Activated T-cell treated with anti-CD3 and anti-CD28 coated beads, Interleukin-2, amount 50 U/mL, for 24 hours (primary cell): Measurements from ENCODE around the gene HMCES.

ENCODE experiments used
- DNase-seq: peaks from one replicate; pipeline ENCODE4 v3.0.0-alpha.2; 2020
- H3K27ac Mint-ChIP-seq: 2 replicates; pipeline ENCODE4 v1.8.0; 2020; ENCODE audit warnings: mild to moderate bottlenecking, mixed read lengths
- H3K27me3 Mint-ChIP-seq: 2 replicates; pipeline ENCODE4 v1.8.0; 2020; ENCODE audit warnings: mixed read lengths
- H3K36me3 Mint-ChIP-seq: 2 replicates; pipeline ENCODE4 v1.8.0; 2020; ENCODE audit warnings: low read depth, mixed read lengths
- H3K4me1 Mint-ChIP-seq: 2 replicates; pipeline ENCODE4 v1.8.0; 2020; ENCODE audit warnings: low read depth, mixed read lengths
- H3K4me3 Mint-ChIP-seq: 2 replicates; pipeline ENCODE4 v1.8.0; 2020; ENCODE audit warnings: mild to moderate bottlenecking, moderate library complexity, mixed read lengths
- H3K9me3 Mint-ChIP-seq: 2 replicates; pipeline ENCODE4 v1.8.0; 2020; ENCODE audit warnings: mixed read lengths

HMCES gene

GRCh38 chr3:129317014-129317771 lies 38.5 kb downstream of the HMCES start:
- DNase-seq, result no peak
- Mint-ChIP-seq H3K27ac (no peak overlapping the region), H3K4me3 (peak overlapping the region; percentile 91), H3K4me1 (peaks cover 26% of the 10 kb centered on the region), H3K27me3 (no peaks in the 10 kb centered on the region), H3K9me3 (no peaks in the 10 kb centered on the region), H3K36me3 (peaks cover 6% of the 10 kb centered on the region)

- H3K27me3 Mint-ChIP-seq, result no peaks in the 10 kb centered on the region
- no peak overlapping the region for H3K27ac Mint-ChIP-seq
- DNase-seq, result peak; percentile 26
- H3K4me3 Mint-ChIP-seq, result no peak overlapping the region
- no peaks in the 10 kb centered on the region for H3K9me3 Mint-ChIP-seq
- peaks cover 6% of the 10 kb centered on the region for H3K36me3 Mint-ChIP-seq
- peaks cover 19% of the 10 kb centered on the region for H3K4me1 Mint-ChIP-seq
Measured at GRCh38 chr3:129317848-129318247, 39.2 kb downstream of the HMCES start.

GRCh38 chr3:129318921-129319320 lies 40.3 kb downstream of the HMCES start:
- Mint-ChIP-seq H3K4me3 (no peak overlapping the region), H3K27me3 (no peaks in the 10 kb centered on the region), H3K27ac (peak overlapping the region; percentile 28), H3K9me3 (no peaks in the 10 kb centered on the region), H3K36me3 (peaks cover 6% of the 10 kb centered on the region), H3K4me1 (peaks cover 12% of the 10 kb centered on the region)
- DNase-seq, result no peak

- no peaks in the 10 kb centered on the region for H3K27me3 Mint-ChIP-seq
- H3K27ac Mint-ChIP-seq, result no peak overlapping the region
- peaks cover 5% of the 10 kb centered on the region for H3K36me3 Mint-ChIP-seq
- no peak for DNase-seq
- H3K4me1 Mint-ChIP-seq, result peaks cover 5% of the 10 kb centered on the region
- H3K4me3 Mint-ChIP-seq, result no peak overlapping the region
- H3K9me3 Mint-ChIP-seq, result no peaks in the 10 kb centered on the region
Measured at GRCh38 chr3:129320261-129320660, 41.6 kb downstream of the HMCES start.

GRCh38 chr3:129320825-129321487 lies 42.3 kb downstream of the HMCES start:
- Mint-ChIP-seq H3K4me1 (peaks cover 5% of the 10 kb centered on the region), H3K27me3 (no peaks in the 10 kb centered on the region), H3K4me3 (no peak overlapping the region), H3K9me3 (no peaks in the 10 kb centered on the region), H3K27ac (no peak overlapping the region), H3K36me3 (peaks cover 2% of the 10 kb centered on the region)
- DNase-seq, result no peak

- Mint-ChIP-seq H3K4me3 (no peak overlapping the region), H3K27ac (no peak overlapping the region), H3K4me1 (peaks cover 3% of the 10 kb centered on the region), H3K36me3 (no peaks in the 10 kb centered on the region), H3K9me3 (no peaks in the 10 kb centered on the region), H3K27me3 (no peaks in the 10 kb centered on the region)
- DNase-seq, result no peak
Measured at GRCh38 chr3:129321887-129322286, 43.2 kb downstream of the HMCES start.

- H3K27ac Mint-ChIP-seq, result no peak overlapping the region
- H3K27me3 Mint-ChIP-seq, result no peaks in the 10 kb centered on the region
- H3K36me3 Mint-ChIP-seq, result no peaks in the 10 kb centered on the region
- no peaks in the 10 kb centered on the region for H3K4me1 Mint-ChIP-seq
- H3K4me3 Mint-ChIP-seq, result no peak overlapping the region
- DNase-seq, result no peak
- H3K9me3 Mint-ChIP-seq, result no peaks in the 10 kb centered on the region
Measured at GRCh38 chr3:129323651-129324294, 45.1 kb downstream of the HMCES start.

- H3K4me3 Mint-ChIP-seq, result no peak overlapping the region
- no peak overlapping the region for H3K27ac Mint-ChIP-seq
- no peak for DNase-seq
- H3K27me3 Mint-ChIP-seq, result no peaks in the 10 kb centered on the region
- H3K36me3 Mint-ChIP-seq, result no peaks in the 10 kb centered on the region
- no peaks in the 10 kb centered on the region for H3K4me1 Mint-ChIP-seq
- H3K9me3 Mint-ChIP-seq, result no peaks in the 10 kb centered on the region
Measured at GRCh38 chr3:129324855-129325254, 46.2 kb downstream of the HMCES start.

- no peaks in the 10 kb centered on the region for H3K36me3 Mint-ChIP-seq
- no peaks in the 10 kb centered on the region for H3K27me3 Mint-ChIP-seq
- H3K9me3 Mint-ChIP-seq, result no peaks in the 10 kb centered on the region
- H3K27ac Mint-ChIP-seq, result no peak overlapping the region
- DNase-seq, result no peak
- H3K4me3 Mint-ChIP-seq, result no peak overlapping the region
- H3K4me1 Mint-ChIP-seq, result no peaks in the 10 kb centered on the region
Measured at GRCh38 chr3:129325383-129325782, 46.7 kb downstream of the HMCES start.

- no peaks in the 10 kb centered on the region for H3K27me3 Mint-ChIP-seq
- no peaks in the 10 kb centered on the region for H3K36me3 Mint-ChIP-seq
- H3K4me1 Mint-ChIP-seq, result no peaks in the 10 kb centered on the region
- no peak overlapping the region for H3K27ac Mint-ChIP-seq
- no peak overlapping the region for H3K4me3 Mint-ChIP-seq
- DNase-seq, result no peak
- no peaks in the 10 kb centered on the region for H3K9me3 Mint-ChIP-seq
Measured at GRCh38 chr3:129326138-129326537, 47.5 kb downstream of the HMCES start.

GRCh38 chr3:129326595-129326994 lies 47.9 kb downstream of the HMCES start:
- Mint-ChIP-seq H3K36me3 (no peaks in the 10 kb centered on the region), H3K27me3 (no peaks in the 10 kb centered on the region), H3K4me3 (no peak overlapping the region), H3K9me3 (no peaks in the 10 kb centered on the region), H3K4me1 (no peaks in the 10 kb centered on the region), H3K27ac (no peak overlapping the region)
- DNase-seq, result no peak

- Mint-ChIP-seq H3K27me3 (no peaks in the 10 kb centered on the region), H3K36me3 (no peaks in the 10 kb centered on the region), H3K4me1 (no peaks in the 10 kb centered on the region), H3K27ac (no peak overlapping the region), H3K4me3 (no peak overlapping the region), H3K9me3 (no peaks in the 10 kb centered on the region)
- DNase-seq, result no peak
Measured at GRCh38 chr3:129327510-129327909, 48.8 kb downstream of the HMCES start.

- no peaks in the 10 kb centered on the region for H3K9me3 Mint-ChIP-seq
- H3K36me3 Mint-ChIP-seq, result no peaks in the 10 kb centered on the region
- no peaks in the 10 kb centered on the region for H3K4me1 Mint-ChIP-seq
- H3K27me3 Mint-ChIP-seq, result no peaks in the 10 kb centered on the region
- no peak overlapping the region for H3K27ac Mint-ChIP-seq
- H3K4me3 Mint-ChIP-seq, result no peak overlapping the region
- DNase-seq, result no peak
Measured at GRCh38 chr3:129329858-129330257, 51.2 kb downstream of the HMCES start.

GRCh38 chr3:129330409-129330808 lies 51.7 kb downstream of the HMCES start:
- H3K27ac Mint-ChIP-seq, result no peak overlapping the region
- no peaks in the 10 kb centered on the region for H3K27me3 Mint-ChIP-seq
- H3K4me3 Mint-ChIP-seq, result no peak overlapping the region
- DNase-seq, result no peak
- H3K9me3 Mint-ChIP-seq, result no peaks in the 10 kb centered on the region
- no peaks in the 10 kb centered on the region for H3K36me3 Mint-ChIP-seq
- H3K4me1 Mint-ChIP-seq, result no peaks in the 10 kb centered on the region

GRCh38 chr3:129333891-129334290 lies 55.2 kb downstream of the HMCES start:
- H3K36me3 Mint-ChIP-seq, result no peaks in the 10 kb centered on the region
- no peak overlapping the region for H3K27ac Mint-ChIP-seq

More at GRCh38 chr3:129333891-129334290, 55.2 kb downstream of the HMCES start:
- no peak for DNase-seq
- Mint-ChIP-seq H3K9me3 (no peaks in the 10 kb centered on the region), H3K4me1 (no peaks in the 10 kb centered on the region), H3K27me3 (no peaks in the 10 kb centered on the region), H3K4me3 (no peak overlapping the region)
